T-helper 17 cell (primary cell): ENCODE measurements around the gene POLR2L. TPM values are rescaled to one million over a fixed set of nuclear protein-coding genes. Genes with fewer than 3 reads are reported as not detected.

ENCODE experiments used
- ATAC-seq: fragments of 150-1000 bp; cut with Tn5 transposase; 2 replicates; pipeline ENCODE4 v1.10.0; 2021; ENCODE audit warnings: mild to moderate bottlenecking, moderate library complexity
- DNase-seq, 3 donors: peaks; one replicate each; pipeline versions ENCODE4 v3.0.0 to v3.0.0-alpha.2; 2020 to 2021
- H3K9me3 ChIP-seq: one replicate; pipeline ENCODE4 v1.7.0; 2013; ENCODE audit warnings: low read length, mild to moderate bottlenecking; ENCODE audit not compliant: control insufficient read depth, poor library complexity, severe bottlenecking
- H3K27ac Mint-ChIP-seq: one replicate; pipeline ENCODE4 v1.8.0; 2022; ENCODE audit warnings: mild to moderate bottlenecking, moderate library complexity, mixed read lengths
- H3K27me3 Mint-ChIP-seq: one replicate; pipeline ENCODE4 v1.8.0; 2022; ENCODE audit warnings: mixed read lengths
- H3K36me3 Mint-ChIP-seq: one replicate; pipeline ENCODE4 v1.8.0; 2022; ENCODE audit warnings: low read depth, mixed read lengths
- H3K4me1 Mint-ChIP-seq: one replicate; pipeline ENCODE4 v1.8.0; 2022; ENCODE audit warnings: mild to moderate bottlenecking, mixed read lengths
- H3K4me3 Mint-ChIP-seq: one replicate; pipeline ENCODE4 v1.8.0; 2022; ENCODE audit warnings: mild to moderate bottlenecking, moderate library complexity, mixed read lengths
- total RNA-seq, 4 donors: library from RNA in 2 of 4; stranded (reverse) in 2 of 4; gene quantifications; one replicate each; pipeline ENCODE4 v1.2.3 and lab custom pipeline; 2022 to 2026

Gene POLR2L
- total RNA-seq, 2 donors from 2014 or later = 38.5 to 40.5 TPM

DNA sequence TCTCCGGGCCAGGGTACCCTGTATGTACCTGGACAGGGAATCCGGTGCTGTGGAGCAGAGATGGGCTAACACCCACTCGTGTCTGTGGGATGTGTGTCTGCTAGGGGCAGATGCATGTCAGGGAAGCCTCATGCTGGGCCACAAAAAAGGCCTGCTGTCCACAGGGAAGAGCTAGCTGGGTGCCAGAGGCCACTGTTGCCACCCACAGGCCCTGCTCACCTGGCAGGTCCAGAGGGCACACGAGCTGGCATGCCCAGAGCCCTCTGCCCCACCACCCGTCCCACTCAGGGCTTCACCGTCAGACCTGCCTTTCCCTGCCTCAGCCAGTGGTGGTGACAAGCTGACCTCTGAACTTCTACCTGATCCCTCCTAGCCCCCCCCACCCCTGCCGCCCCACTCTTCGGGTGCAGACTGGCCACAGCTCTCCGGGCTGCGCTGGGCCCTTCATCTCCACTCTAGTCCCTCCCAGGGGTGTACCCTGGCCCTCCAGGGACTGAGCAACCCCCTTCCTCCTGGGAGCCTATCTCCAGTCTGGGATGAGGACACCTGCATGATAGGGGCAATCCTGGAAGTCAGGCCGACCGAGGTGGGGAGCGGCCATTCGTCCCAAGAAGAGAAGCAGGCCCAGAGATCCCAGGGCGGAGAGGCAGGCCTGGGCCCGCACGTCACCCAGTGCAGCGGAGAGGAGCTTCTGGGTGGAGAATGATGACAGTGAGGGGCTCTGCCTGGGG is 45.6 kb downstream of the POLR2L start:
- DNase-seq = no peak
- ATAC-seq = no peak
- no peaks in the 10 kb centered on the region for H3K27me3 Mint-ChIP-seq
- H3K27ac Mint-ChIP-seq = peak overlapping the region; percentile 81
- no peaks in the 10 kb centered on the region for H3K9me3 ChIP-seq
- H3K36me3 Mint-ChIP-seq = no peaks in the 10 kb centered on the region
- peak overlapping the region; percentile 96 for H3K4me3 Mint-ChIP-seq
- H3K4me1 Mint-ChIP-seq = peaks cover 10% of the 10 kb centered on the region

DNA sequence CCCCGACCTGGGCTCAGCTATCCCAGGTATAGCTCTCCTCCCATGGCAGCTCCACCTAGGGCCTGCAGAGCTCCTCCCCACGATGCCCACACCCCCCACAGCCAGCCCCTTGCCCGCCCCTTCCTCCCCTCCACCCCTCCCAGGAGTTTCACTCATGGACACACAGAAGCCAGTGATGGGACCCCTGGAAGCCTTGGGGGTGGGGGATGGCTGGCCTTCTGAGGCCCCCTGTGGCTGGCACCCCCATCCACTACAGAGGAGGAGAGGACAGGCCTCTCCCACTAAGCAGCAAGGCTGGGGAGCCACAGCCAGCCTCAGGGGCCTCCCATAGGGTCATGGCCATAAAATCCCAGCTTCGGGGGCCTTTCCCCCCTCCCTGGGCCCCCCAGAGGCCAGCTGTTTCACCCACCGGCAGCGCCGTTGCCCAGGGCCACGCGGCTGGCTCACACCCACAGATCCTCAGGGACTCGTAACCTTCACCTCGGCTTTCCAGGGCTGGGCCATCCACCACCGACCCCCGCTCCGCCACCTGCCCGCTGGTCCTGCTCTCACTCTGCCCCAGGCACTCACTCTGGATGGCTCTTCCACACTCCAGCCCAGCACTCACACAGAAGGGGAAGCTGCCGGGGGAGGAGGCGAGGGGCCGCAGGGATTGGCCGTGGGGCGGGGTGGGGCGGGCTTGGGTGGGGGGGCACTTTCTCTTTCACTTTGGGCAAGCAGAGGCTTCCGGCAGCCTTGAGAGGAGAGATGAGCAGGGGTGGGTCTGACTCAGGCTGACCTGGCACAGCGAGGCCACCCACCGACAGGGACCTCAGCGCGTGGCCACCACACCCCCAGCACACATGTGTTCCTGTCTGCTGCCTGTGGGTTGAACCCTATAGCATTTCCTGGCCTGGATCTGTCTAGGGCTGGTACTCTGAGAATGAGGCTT is 46.4 kb downstream of the POLR2L start:
- Mint-ChIP-seq H3K4me3 (peak overlapping the region; percentile 96), H3K4me1 (peaks cover 10% of the 10 kb centered on the region), H3K36me3 (no peaks in the 10 kb centered on the region), H3K27me3 (no peaks in the 10 kb centered on the region), H3K27ac (peak overlapping the region; percentile 81)
- peak; percentile 50 for ATAC-seq
- no peaks in the 10 kb centered on the region for H3K9me3 ChIP-seq
- DNase-seq = peak; percentile 51 to 72 (median 70)

DNA sequence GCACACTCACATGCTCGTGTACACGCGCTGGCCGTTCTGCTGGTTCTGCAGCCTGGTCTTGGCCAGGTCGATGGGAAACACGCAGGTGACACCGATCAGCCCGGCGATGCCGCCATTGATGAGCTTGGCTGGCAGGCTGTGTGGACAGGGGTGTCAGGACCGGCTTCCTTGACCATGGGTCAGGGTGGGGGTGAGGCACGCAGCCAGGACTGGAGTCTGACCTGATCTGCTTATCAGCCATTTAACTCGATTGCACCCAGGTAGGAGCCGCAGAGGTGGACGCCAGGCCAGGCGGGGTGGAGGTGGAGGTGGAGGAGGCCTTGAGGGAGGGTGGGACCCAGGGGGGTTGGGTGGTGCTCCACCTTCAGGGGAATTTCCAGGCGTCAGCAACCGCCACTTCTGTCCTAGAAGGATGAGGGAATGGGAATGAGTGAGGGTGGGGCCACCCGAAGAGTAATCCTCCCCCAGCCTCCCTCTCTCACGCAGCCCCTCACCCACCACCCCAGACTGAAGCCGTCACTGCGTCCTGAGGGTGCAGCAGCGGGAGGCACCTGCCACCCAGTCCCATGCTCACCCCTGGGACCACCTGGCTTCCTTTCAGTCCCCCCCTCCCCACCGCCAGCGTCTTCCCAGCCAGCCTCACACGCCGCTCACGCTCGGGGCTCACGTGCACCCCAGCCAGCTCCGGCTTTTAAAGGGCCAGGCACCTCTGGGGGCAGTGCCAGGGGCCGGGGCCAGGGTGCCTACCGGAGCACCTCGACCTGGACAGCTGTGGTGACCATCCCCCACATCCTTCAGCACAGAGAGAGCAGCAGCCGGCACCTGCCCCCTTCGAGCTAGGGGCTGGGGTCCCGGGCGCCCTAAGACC is 47.3 kb downstream of the POLR2L start:
- Mint-ChIP-seq H3K36me3 (no peaks in the 10 kb centered on the region), H3K4me1 (peaks cover 10% of the 10 kb centered on the region), H3K27me3 (no peaks in the 10 kb centered on the region), H3K27ac (no peak overlapping the region), H3K4me3 (peak overlapping the region; percentile 96)
- DNase-seq (peak in 1 of 3 donors; percentile 11), ATAC-seq (no peak)
- H3K9me3 ChIP-seq = no peaks in the 10 kb centered on the region

DNA sequence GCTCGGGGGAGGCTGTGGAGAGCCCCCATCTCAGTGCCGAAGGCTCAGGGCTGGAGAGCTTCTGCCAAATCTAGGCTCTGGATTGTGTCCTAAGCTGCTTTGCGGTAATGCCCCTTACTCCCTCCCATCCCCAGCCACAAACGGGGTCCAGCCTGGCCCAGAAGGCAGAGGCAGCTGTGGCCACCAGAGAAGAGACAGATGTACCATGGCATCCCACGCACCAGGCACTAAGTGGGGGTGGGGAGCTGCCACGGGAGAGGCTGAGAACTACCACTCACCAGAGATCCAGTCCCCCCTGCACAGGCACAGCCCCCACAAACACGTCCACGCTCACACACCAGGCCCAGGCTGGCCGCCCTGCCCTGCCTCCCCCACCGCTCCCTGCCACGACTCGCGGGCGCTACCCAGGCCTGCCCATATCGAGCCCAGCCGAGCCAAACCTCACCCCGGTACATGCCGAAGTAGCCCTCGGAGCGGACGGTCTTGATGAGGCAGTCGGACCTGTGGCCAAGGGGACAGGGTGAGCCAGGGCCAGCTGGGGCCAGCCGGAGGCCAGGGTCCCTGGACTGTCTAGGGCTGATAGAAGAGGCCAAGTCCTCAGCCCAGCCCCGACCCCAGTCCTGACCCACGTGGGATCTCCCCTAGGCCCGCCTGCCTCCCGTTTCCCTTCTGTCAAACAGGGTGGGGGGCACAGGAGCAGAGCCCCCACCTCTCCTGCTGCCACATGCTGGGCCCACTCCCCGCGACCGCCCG is 48.1 kb downstream of the POLR2L start:
- no peaks in the 10 kb centered on the region for H3K9me3 ChIP-seq
- H3K4me3 Mint-ChIP-seq = peak overlapping the region; percentile 33
- H3K36me3 Mint-ChIP-seq = no peaks in the 10 kb centered on the region
- ATAC-seq (no peak), DNase-seq (no peak)
- no peak overlapping the region for H3K27ac Mint-ChIP-seq
- peaks cover 10% of the 10 kb centered on the region for H3K4me1 Mint-ChIP-seq
- no peaks in the 10 kb centered on the region for H3K27me3 Mint-ChIP-seq

DNA sequence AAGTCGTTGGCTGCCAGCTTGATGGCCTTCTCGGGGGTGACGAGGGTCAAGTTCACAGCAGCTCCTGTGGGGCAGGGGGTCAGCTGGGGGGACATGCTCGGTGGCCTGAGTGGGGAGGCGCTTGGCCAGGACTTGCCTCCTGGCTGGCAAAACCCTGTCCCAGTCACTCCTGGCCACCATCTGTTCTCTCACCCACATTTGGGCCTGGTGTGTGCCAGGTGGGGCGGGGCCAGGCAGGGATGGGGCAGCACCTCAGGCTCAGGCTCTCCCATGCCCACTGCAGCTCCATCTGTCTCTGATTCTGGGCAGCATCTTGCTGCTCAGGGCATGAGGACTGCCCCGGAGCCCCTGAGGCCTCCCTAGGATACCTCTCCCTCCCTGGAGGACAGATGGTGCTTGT is 48.8 kb downstream of the POLR2L start:
- Mint-ChIP-seq H3K27me3 (no peaks in the 10 kb centered on the region), H3K27ac (no peak overlapping the region), H3K4me3 (no peak overlapping the region), H3K36me3 (no peaks in the 10 kb centered on the region), H3K4me1 (peaks cover 10% of the 10 kb centered on the region)
- no peak for ATAC-seq
- DNase-seq = no peak
- H3K9me3 ChIP-seq = no peaks in the 10 kb centered on the region

DNA sequence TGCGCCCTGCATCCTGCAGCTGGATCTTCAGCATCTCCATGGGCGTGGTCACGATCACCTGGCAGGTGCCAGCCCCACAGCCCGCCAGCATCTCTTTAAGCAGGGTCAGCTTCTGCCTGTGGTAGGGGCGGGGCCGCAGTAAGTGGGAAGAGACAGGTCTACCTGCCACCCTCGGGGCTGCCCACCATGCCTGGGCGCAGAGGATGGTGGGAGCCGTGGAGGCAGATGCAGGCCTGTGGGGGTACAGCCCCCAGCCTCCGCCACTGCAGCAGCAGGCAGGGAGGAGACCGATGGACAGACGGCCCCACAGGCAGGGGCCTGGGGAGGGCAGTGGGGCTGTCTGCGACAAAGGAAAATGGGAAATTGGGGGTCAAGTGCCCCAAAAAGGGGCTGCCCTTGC is 49.5 kb downstream of the POLR2L start:
- ATAC-seq (no peak), DNase-seq (no peak)
- no peak overlapping the region for H3K27ac Mint-ChIP-seq
- peaks cover 10% of the 10 kb centered on the region for H3K4me1 Mint-ChIP-seq
- H3K4me3 Mint-ChIP-seq = no peak overlapping the region
- H3K27me3 Mint-ChIP-seq = no peaks in the 10 kb centered on the region
- no peaks in the 10 kb centered on the region for H3K9me3 ChIP-seq
- no peaks in the 10 kb centered on the region for H3K36me3 Mint-ChIP-seq

DNA sequence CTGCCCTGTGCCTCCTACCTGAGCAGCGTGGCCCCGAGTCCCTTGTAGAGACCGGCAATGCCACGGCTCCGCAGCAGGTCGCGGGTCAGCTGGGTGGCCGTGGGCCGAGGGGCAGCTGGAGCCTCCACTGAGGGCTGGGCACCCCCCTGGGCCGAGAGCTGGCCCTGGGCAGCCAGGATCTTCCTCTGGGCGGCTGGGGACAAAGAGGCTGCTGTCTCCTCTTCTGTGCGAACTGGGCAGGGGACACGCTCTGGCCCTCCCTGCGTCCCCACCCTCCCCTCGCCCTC is 49.9 kb downstream of the POLR2L start:
- no peak overlapping the region for H3K27ac Mint-ChIP-seq
- no peak overlapping the region for H3K4me3 Mint-ChIP-seq
- H3K27me3 Mint-ChIP-seq = no peaks in the 10 kb centered on the region
- no peaks in the 10 kb centered on the region for H3K9me3 ChIP-seq
- ATAC-seq (no peak), DNase-seq (no peak)
- no peaks in the 10 kb centered on the region for H3K36me3 Mint-ChIP-seq
- peaks cover 10% of the 10 kb centered on the region for H3K4me1 Mint-ChIP-seq

DNA sequence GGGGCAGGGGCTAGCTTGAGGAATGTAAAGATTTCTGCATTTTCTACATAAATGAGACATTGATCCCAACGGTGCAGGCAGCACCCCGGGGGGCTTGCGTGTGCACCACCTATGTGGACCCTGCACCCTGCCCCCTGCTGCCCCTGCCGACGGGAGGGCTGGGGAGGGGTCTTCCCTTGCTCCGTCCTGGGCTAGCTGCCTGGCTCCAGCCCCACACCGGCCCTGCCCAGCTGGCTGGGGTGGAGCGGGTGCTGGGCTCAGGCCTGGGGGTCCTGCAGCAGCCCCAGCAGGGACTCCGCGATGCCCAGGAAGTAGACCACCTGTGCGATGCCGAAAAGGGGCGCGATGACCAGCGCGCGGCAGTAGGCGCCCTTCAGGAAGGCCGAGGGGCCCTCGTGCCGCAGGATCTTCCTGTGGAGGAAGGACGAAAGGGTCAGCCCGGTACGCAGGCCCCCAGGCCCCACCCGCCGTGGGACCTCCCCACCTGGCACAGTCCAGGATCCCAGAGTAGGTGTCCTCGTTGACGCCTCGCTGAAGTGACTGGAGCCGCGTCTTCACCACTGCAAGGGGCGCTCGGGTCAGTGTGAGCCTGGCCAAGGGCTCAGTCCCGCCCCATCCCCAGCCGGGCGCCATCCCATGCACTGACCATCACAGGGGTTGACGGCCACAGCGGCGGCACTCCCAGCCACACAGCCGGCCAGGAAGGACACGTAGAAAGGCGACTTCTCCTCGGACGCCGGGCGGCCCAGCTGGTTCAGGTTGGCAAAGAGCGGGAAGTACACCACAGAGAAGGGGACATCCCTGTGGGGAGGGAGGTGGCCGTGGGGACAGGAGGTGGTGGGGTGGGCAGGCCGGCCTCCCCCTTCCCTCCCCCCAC is 50.4 kb downstream of the POLR2L start:
- ATAC-seq = no peak

DNA sequence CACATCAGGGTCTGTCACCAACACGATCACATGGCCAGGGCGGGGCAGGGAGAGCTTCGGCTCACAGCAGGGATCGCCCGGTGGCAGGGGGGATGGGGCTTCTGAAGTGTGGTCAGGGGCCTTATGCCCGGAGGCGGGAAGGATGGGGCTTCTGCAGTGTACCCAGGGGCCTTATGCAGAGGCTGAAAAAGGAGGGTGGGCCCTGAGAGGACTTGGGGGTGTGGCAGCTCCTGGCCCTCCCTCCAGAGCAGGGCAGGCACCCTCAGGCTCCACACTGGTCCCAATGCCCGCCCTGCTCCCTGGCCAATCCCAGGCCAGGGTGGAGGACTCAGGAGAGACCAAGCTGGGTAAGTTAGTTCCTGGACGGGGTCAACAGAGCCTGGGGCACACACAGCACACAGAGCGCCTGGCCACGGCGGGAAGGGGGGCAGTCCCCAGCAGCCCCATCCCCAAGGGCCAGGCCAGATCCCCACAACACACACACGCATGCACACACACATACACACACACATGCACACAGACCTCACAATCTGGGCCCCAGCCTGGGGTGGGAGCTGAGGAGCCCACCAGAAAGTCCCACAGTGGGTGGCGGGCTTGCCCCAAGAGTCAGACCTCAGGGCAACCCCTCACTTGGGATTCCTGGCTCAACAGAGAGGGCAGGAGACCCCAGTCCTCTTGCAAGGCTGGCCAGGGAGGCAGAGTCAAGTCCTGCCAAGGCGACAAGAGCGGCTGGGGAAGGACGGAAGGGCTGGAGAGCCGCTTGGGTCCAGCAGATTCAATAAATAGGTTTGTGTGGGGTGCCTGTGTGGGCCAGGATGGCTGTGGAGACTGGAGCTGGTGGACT is 51.4 kb downstream of the POLR2L start:
- H3K27me3 Mint-ChIP-seq = no peaks in the 10 kb centered on the region
- DNase-seq (no peak), ATAC-seq (no peak)
- H3K4me1 Mint-ChIP-seq = peaks cover 4% of the 10 kb centered on the region
- H3K9me3 ChIP-seq = no peaks in the 10 kb centered on the region
- H3K27ac Mint-ChIP-seq = no peak overlapping the region
- H3K36me3 Mint-ChIP-seq = no peaks in the 10 kb centered on the region
- H3K4me3 Mint-ChIP-seq = no peak overlapping the region

More for the DNA sequence above, 50.4 kb downstream of the POLR2L start:
- no peaks in the 10 kb centered on the region for H3K36me3 Mint-ChIP-seq
- peaks cover 9% of the 10 kb centered on the region for H3K4me1 Mint-ChIP-seq
- H3K27me3 Mint-ChIP-seq = no peaks in the 10 kb centered on the region
- peak in 1 of 3 donors; percentile 9 for DNase-seq
- H3K9me3 ChIP-seq = no peaks in the 10 kb centered on the region
- H3K27ac Mint-ChIP-seq = no peak overlapping the region
- H3K4me3 Mint-ChIP-seq = no peak overlapping the region

DNA sequence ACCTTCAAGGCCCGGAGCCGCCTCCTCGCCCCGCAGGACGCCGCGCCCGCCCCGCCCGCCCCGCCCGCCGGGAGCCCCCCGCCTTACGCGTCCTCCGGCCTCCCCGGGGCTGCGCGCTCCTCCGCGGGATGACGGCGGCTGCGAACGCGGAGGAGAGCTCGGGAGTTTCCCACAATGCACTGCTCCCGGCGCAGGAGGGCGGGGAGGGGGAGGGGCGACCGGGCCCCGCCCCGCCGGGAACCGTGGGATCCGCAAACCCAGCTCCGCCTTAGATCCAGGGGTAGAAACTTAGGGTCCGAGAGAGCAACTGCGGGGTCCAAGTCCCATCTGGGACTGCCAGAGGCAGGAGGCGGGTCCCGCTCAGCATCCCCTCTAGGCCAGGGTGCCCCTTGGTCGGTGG is 52.4 kb downstream of the POLR2L start, which contains the start of gene CEND1:
CEND1 (minus strand) TSS at position 148 of the 400 bp plus-strand sequence. CDS start 1,514 bp downstream, outside the sequence.
- DNase-seq = peak in 2 of 3 donors; percentile 35
- Mint-ChIP-seq H3K27ac (no peak within 1 kb of the TSS), H3K4me1 (peaks cover 4% of the 10 kb centered on the region), H3K36me3 (no peaks in the 10 kb centered on the region), H3K4me3 (peak within 1 kb of the TSS; percentile 52), H3K27me3 (no peaks in the 10 kb centered on the region)
- no peaks in the 10 kb centered on the region for H3K9me3 ChIP-seq
- ATAC-seq = peak; percentile 76
